GM21723 (cell line): ENCODE data around the gene SHOC1.
"Not testable (repeated sequence)": the region's sequence is repeated elsewhere in the genome, so short reads cannot be mapped to it uniquely, and the experiment has no call there.

Experiments
- ATAC-seq: cut with Tn5 transposase; IDR thresholded peaks from one replicate; pipeline ENCODE4 v1.9.1; 2021; ENCODE audit warnings: mild to moderate bottlenecking, moderate library complexity; ENCODE audit not compliant: unreplicated experiment

Gene SHOC1

DNA sequence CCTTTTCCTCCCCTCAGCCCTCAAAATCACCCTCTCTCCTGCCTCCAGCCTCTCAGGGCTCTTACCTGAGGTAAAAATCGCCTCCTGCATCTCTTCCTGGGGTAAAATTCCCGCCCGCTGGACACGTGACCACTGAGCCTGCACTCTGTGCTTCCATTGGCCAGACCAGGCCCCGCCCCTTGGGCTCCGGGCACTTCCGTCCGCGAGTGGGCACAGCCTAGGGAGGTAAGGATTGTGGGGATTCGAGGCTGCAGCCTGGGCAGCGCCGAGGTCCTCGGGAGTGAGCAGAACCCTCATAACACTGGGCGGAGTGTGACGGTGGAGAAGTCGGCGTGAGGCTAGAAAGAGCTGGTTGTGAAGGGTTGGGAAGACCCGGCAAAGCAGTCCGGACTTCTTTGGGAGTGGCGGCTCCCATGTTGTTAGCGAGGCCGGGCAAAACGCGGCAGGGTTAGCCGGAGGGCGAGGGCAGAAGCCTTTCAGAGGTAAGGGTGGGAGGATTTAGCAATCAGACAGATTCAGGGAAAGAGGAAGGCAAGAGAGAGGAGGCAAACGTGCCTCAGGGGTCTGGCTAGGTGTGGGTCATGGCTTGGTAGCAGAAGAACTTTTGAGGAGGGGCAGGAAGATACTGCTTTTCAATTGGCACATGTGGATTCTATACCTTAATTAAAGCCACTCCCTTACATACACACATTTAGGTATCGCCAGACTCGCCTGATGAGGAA, at the start of gene SHOC1:
TSS of gene SHOC1 (minus strand) at position 103 of the 722 bp plus-strand sequence. CDS start 3,519 bp downstream, outside the sequence.
- no peak for ATAC-seq

DNA sequence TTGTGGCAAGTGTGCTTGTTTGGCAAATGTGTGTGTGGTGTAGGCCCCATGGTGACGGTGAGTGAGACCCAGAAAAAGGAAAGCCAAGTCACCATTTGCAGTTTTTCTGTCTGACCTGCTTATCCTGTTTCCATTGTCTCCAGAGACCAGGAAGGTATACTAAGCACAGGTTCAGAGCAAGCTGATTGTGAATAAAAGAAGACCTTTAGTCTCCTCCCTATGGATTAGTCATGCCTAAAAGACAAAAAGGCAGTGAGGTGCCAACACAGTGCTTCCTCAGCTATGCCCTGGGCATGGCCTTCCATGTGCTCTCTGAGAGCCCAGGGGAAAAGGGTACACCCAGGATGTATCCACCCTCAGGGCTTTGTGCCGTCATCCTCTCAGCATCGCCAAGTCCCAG, 49.2 kb upstream of the SHOC1 start:
- no peak for ATAC-seq

DNA sequence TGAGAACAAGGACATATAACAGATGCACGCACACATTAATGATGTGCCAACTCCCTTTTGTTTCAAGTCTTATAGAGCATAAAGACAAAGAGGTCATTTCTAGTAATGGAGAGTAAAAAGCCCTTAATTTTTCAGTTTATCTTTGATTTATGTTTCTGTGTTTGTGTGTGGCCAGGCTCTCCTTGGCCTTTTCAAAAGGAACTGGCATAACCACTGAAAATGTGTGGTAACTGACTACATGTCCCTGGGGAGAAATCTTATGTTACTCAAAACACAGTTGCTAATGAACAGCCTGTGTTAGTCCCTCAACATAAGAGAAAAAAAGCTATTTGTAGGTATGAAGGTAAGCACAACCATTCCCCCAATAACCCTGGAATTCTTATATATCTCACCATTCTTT, 47.6 kb upstream of the SHOC1 start:
- ATAC-seq = no peak

DNA sequence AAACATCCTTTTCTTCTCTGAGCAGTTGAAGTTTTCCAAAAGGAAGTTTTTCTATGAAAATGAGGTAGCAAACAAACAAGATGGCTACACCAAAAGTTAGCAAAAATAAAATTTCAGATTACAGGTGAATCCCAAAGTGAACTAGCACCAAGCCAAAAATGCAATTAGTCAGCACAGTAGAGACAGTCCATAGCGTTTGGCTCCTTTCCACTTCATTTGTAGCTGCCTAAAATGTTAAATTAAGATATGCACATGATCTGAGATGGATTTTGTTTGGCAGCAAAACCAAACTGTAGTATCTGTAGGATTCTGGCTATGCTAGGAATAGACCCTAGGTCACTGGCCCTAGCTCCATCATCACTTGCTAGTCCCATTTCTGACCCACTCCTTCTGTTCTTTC, 45.7 kb upstream of the SHOC1 start:
- ATAC-seq = no peak

DNA sequence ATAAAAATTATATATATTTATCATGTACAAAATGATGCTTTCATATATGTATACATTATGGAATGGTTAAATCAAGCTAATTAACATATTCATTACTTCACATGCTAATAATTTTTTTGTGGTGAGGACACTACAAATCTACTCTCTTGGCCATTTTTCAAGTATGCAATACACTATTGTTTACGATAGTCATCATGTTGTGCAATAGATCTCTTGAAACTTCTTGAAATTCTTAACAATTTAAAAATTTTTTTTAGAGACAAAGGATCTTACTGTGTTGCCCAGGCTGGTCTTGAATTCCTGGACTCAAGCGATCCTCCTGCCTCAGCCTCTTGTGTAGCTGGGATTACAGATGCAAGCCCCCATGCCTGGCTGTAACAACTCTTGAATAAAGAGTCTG, 45.2 kb upstream of the SHOC1 start:
- no peak for ATAC-seq

DNA sequence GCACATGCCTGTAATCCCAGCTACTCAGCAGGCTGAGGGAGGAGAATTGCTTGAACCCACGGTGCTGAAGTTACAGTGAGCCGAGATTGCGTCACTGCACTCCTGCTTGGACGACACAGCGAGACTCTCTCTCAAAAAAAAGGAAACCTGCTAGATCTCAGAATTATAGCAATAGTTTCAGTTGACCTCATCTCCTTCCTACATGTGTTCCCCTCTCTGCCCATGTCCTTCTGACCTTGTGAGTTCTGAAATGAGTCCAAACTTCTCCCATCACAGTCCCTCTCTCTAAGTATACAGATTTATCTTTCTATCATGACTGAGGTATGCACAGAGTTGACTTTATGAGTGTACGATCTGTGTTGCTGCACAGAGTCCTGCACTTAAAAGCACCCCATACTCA, 44.6 kb upstream of the SHOC1 start:
- peak; percentile 82 for ATAC-seq

DNA sequence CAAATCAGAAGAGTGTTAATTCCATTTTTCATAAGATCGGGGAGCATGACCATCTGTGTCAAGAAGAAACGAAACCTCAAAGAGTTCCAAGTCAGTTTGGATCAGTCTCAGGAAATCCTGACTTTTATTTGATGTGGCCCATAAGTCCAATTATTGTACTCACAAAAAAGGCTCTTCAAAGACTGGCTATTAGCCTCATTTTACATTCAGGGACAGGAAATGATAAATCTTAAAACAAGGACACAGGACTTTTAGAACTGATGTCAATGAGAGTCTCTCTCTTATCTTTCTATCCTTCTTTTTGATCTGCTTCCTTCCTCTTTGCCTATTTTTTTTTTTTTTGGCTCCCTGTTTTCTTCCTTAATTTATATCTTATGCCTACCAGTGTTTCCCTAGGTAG, 43.7 kb upstream of the SHOC1 start:
- ATAC-seq = no peak

DNA sequence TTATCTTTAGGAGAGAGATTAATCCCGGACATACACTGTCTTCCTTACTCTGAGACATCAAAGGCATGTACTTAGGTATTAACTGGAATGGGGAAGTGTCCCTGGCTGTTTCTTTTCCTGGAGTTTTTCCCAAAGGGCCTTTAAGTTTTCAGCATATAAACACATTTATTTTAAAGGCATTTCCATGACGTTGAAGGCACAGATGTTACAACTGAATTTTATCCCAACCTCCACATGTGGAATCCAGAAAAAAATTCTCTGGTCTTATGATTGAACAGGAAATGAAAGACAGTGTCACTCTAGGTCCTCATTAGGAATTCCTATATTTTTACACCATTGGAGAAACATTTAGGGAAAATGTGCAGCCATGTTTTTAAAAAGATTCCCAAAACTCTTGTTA, 41.6 kb upstream of the SHOC1 start:
- no peak for ATAC-seq

DNA sequence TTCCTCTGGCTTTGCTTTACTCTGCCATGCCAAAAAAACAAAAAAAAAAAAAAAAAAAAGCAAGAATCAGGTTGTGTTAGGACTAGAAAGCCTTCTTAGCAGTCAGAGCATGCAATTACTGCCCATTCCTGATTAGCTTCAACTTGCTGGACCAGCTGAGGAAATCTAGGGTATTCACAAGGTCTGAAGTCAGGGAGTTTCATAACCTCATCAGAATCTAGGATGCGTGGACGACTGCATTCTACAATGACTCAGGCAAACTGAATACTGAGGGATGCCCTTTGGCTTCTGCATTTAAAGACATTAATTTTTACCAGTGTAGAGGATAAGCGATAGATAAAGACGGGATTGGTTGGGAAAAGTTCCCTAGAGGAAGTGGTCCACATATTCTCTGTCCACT, 39.2 kb upstream of the SHOC1 start:
- no peak for ATAC-seq

DNA sequence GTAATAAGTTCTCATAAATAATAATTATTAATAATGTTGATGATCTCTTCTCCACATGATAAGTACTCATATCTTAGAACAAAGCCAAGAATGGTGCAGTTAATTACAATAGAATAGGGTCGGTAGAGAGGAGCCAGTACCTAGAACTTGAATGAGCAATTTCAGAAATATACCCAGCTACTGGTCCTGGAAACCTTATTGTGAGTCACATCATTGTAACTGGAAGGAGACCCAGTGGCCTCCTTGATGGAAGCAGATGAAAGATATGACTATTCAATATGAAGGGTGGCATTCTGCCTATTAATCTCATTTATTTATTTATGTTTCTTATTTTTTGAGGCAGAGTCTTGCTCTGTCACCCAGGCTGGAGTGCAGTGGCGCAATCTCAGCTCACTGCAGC, 37.7 kb upstream of the SHOC1 start:
- no peak for ATAC-seq

DNA sequence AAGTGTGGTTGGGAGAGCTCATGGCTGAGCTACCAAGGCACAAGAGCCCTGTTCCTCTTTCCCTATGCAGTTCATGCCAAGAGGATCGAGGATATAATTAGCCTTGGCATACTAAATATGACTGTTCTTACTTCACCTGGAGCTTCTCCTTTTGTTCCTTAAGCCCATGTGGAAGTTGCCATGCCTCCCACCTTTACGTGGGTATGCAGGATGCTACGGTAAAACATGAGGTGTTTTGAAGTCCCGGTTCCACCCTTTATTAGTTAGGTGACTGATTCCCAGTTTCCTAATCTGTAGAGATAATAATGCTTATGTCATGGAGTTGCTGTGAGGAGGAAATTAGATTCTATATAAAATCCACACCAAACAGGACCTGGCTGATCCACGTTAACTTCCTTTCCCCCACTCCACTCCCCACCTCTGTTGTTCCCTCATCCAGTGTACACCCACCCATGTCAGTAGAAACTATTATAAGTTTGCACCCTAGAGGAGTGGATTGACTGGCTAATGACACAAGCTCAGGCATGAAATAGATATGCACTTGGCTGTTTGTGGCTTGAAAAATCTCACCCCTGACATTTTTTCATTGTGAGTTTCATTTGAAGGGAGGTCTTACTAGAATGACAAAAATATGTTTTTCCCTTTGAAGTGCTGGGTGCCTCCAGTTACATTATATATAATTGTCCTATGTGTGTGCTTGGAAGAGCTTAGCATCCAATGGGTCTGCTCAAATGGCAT, 36.8 kb upstream of the SHOC1 start:
- ATAC-seq = no peak

DNA sequence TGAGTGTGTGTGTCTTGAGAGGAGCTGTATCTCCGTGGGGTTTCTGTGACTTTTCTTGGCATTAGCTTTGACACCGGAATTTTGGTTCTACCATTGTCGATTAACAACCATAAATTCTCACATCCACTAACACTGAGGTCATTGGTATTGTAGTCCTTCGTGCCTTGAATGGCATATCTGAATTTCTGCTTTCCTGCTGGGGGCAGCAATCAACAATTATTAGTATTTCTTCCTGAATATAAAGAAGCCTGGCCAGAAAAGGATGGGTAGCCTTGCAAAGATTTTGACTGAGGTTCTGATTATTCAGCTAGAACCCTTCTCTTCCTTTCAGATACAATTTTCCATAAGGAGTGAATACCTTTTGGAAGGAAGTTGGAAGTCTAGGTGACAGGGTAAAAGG, 33.5 kb upstream of the SHOC1 start:
- no peak for ATAC-seq

DNA sequence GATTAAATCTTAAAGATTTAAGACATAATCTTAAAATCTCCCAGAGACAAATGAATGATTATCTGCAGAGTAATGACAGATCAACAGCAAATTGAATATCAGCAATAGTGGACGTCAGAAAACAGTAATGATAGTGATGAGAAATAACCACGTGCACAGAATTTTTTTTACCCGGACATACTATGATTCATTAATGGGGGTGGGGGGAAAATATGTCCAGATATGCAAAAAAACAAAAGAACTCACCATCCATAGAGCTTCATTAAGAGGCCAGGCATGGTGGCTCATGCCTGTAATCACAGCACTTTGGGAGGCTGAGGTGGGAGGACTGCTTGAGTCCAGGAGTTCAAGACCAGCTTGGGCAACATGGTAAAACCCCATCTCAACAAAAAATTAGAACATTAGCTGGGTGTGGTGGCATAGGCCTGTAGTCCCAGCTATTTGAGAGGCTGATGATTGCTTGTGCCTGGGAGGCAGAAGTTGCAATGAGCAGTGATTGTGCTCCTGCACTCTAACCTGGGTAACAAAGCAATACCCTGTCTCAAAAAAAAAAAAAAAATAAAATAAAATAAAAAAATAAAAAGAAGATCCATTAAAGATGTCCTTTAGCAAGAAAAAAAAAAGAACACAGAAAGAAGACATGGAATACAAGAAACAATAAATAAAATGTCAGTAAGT, 30.9 kb upstream of the SHOC1 start:
- no peak for ATAC-seq

DNA sequence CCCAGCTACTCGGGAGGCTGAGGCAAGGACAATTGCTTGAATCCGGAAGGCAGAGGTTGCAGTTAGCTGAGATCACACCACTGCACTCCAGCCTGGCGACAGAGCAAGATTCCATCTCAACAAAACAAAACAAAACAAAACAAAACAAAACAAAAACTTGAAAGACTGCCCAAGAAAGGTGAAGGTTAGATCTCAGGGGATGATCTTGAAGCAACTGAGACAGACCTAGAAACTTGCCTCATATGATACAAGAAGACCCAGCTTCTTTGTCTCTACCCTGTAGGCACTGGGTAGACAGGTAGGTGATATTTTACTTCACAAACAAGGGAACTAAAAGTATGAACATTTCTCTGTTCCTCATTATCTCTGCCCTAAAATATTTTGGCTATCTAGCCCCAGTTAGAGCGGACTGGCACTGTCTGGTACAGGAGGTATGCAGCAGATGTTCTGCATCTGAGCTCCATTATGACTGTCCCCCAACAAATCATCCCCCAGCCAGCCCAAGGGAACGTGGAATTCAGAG, 26.3 kb upstream of the SHOC1 start:
- ATAC-seq = no peak

DNA sequence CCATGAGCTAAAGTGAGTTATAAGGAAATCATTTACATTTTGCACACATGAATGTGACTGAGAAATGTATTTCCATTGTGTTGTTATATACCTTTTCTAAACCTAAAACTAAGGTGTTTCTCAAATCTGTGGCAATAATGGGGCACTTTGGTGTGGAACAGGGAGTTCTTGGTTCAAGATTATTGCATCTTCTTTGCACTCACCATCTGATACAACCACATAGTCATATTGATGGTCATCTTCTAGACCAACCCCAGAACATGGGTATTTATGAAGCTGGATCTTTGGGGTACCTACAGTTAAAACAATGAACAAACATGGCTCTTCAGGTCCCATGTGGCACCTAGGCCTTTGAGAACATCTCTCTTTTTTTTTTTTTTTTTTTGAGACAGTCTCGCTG, 24.6 kb upstream of the SHOC1 start:
- no peak for ATAC-seq

DNA sequence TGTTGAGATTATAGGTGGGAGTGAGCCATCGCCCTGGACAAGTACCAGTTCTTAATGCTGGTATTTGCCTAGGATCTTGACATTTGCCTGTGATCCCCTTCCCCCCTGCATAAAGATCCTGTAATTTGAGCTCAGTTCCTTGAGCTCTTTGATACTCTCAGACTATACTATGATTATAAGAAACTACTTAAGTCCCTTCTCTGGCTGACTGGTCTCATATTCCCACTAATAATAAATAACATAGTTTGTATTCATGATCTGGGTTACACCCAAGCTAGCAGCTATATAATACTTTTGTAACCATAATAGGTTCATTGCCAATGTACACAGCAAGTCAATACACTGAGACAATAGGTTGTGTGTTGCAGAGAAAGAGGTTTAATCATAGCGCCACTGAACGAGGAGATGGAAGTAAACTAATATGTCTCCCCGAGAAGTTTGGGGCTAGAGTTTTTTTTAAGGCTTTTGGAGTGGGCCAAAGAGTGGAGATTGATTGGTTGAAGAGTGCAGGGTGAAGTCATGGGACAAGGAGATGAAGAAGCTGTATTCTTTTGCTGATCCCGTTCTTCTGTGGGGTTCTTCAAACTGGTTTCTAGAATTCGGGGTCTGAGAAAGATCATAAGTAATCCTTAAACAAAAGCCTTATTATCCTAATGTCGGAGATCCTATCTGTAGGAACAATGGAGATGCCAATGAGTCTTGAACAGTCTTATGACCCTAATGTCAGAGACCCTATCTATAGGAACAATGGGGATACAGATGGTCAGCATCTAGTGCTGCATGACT, 20.7 kb upstream of the SHOC1 start:
- ATAC-seq = no peak

DNA sequence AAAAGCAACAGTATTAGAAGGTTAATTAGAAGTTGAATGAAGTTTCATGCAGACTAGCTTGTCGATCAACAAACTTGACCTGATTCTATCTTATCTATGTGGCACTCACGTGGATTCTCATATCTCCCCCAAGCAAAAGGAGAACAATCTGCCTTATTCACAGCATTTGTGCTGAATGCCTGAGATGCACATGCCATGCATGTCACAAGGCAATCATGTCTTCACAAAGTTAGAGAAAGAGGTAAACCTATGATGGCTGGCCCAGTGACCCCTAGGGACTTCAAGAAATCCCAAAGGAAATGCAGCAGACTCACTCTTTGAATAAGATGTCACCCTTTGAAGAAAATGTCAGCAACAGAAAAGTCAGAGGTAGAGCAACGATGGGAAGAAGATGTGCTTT, 17.6 kb upstream of the SHOC1 start:
- no peak for ATAC-seq

DNA sequence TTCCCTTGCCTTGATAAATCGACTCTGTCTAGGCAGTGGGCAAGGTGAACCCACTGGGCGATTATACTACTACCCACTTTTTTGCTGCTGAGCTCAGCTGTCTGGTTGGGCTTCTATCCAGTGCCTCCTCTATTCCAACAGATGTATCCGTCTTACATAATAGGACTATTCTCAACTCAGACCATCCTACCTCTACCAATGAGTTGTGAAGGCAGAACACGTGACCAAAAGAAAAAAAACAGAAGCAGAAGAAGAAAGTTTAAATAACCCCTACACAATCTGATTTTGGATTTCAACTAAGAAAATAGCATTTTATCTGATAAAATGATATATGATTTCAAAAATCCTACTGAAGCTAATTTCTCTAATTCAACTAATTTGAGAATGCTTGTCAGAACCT, 16.2 kb upstream of the SHOC1 start:
- ATAC-seq = no peak

DNA sequence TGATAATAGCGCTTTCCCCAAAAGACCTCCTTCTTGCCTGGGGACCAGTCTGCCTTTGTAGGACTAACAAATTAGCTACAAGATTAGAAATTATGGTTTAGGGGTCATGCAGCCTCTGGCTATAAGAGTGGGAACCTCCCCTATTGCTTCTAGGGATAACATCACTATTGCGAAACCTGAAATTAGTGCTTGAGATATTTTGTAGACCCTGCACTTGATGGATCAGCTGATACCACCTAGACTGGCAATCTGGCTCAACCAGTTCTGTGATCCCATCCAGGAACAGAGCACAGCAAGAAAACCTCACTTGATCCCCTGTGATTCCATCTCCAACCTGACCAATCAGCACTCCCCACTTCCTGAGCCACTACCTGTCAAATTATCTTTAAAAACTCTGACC, 15.7 kb upstream of the SHOC1 start:
- ATAC-seq = not testable (repeated sequence)

DNA sequence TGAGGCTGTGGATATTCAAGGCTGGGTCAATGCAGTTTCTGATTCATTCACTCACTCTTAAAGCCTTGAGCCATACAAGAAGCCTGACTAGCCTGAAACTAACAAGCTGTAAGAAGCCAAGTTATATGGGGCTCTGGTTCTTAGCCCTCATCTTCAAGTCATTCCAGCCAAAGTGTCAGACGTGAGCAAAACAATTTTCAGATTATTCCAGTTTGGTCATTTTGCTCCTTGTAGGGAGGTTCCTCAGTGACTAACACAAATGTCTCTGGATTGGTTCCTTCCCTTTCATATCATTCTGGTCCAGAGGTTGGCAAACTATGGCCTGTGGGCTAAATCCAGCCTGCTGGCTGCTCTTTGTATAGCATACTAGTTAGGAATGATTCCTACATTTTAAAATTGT, 12.5 kb upstream of the SHOC1 start:
- ATAC-seq = no peak

DNA sequence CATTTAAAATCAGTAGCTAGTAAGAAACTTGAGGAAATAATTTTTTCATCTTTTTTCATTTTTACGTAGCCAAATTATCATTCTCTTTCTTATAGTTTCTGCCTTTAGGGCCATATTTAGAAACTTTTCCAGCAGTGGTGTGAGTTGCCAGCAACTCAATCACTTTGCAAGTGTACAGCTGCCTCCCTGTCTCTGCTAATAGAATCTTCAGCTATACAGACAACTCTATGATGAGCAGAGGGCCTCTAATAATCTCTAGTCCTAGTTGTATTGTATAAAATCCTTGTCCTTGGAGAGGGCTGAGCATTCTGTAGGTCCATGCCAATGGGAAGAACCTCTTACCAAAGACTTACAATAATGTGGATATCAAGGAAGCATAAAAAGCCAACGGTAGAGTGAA, 11.5 kb upstream of the SHOC1 start:
- ATAC-seq = no peak
